Measurements from ENCODE around the gene YWHAQ. TPM values are rescaled to one million over a fixed set of nuclear protein-coding genes. Genes with fewer than 3 reads are reported as not detected.
"Not testable (repeated sequence)": the region's sequence is repeated elsewhere in the genome, so short reads cannot be mapped to it uniquely, and the experiment has no call there.

YWHAQ gene
- total RNA-seq, 1 donor from 2014 or later, result 179 TPM

- no peak for DNase-seq
Observed at GRCh38 chr2:9593925-9594324, 36.9 kb downstream of the YWHAQ start.

GRCh38 chr2:9592699-9593098, 38.1 kb downstream of the YWHAQ start:
- DNase-seq, result no peak

GRCh38 chr2:9590641-9591040, 40.2 kb downstream of the YWHAQ start:
- DNase-seq, result peak; percentile 26

- DNase-seq, result no peak
Observed at GRCh38 chr2:9586465-9586864, 44.3 kb downstream of the YWHAQ start.

- no peak for DNase-seq
Observed at GRCh38 chr2:9585486-9585885, 45.3 kb downstream of the YWHAQ start.

- not testable (repeated sequence) for DNase-seq
Observed at GRCh38 chr2:9584902-9585301, 45.9 kb downstream of the YWHAQ start.

GRCh38 chr2:9582624-9583023, 48.2 kb downstream of the YWHAQ start:
- DNase-seq, result no peak

GRCh38 chr2:9578467-9579235, 52.1 kb downstream of the YWHAQ start:
- no peak for DNase-seq

- DNase-seq, result peak; percentile 72
Observed at GRCh38 chr2:9574331-9574730, 56.5 kb downstream of the YWHAQ start.

- no peak for DNase-seq
Observed at GRCh38 chr2:9573840-9574239, 57.0 kb downstream of the YWHAQ start.

GRCh38 chr2:9573013-9573720, 57.6 kb downstream of the YWHAQ start:
- no peak for DNase-seq

- DNase-seq, result peak; percentile 40
Observed at GRCh38 chr2:9570182-9571060, 60.4 kb downstream of the YWHAQ start.

- DNase-seq, result peak; percentile 94
Observed at GRCh38 chr2:9565436-9566153, 65.2 kb downstream of the YWHAQ start.

GRCh38 chr2:9560628-9561027, 70.2 kb downstream of the YWHAQ start:
- no peak for DNase-seq

GRCh38 chr2:9558948-9559381, 71.8 kb downstream of the YWHAQ start:
- peak; percentile 18 for DNase-seq

- no peak for DNase-seq
Observed at GRCh38 chr2:9556121-9556743, 74.6 kb downstream of the YWHAQ start.

GRCh38 chr2:9555297-9556120, 75.3 kb downstream of the YWHAQ start, which contains the start of gene ADAM17:
Gene ADAM17 (minus strand): TSS chr2:9555830. CDS start chr2:9555605, 225 bp downstream.
- peak; percentile 97 for DNase-seq

GRCh38 chr2:9554921-9555296, 75.9 kb downstream of the YWHAQ start:
- peak; percentile 87 for DNase-seq

- peak; percentile 77 for DNase-seq
Observed at GRCh38 chr2:9552219-9553178, 78.3 kb downstream of the YWHAQ start.
